ENCODE measurements around the gene DOCK7. TPM values are rescaled to one million over a fixed set of nuclear protein-coding genes. Genes with fewer than 3 reads are reported as not detected.

DOCK7 gene
- total RNA-seq, 1 experiment from 2014 or later = 43.6 TPM

DNA sequence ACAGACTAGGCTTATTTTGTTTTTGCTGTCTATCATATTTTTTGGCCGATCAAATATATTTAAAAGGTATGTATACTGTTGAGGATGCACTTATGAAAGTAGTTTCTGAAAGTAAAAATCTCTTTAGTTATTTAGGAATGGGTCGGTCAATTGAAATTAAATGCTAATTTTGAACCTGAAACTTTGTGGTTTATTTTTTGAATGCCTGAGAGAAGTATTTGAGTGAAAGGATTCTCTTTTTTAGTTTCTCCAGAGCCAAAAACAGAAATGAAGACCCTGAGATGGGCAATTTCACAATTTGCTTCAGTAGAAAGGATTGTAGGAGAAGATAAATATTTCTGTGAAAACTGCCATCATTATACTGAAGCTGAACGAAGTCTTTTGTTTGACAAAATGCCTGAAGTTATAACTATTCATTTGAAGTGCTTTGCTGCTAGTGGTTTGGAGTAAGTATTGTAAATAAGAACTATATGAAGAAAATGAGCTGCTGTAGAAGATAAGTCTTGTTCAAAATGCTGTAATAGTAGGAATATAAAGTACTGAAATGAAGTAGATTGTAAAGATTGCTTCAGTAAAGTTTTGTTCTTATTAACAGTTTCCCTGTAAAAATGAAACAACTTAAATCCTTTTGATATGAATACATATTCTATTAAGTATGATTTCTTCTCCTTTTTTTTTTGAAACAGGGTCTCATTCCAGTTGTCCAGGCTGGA is 239.8 kb downstream of the DOCK7 start:
- BruUV-seq (replicated peaks) = no TSS peak
- Mint-ChIP-seq H3K36me3 (ENCODE audit: insufficient read depth, unreplicated experiment) (peaks cover 73% of the 10 kb centered on the region), H3K4me1 (ENCODE audit: low read depth, unreplicated experiment) (no peaks in the 10 kb centered on the region), H3K27ac (ENCODE audit: unreplicated experiment) (no peak overlapping the region), H3K9me3 (ENCODE audit: unreplicated experiment) (no peaks in the 10 kb centered on the region), H3K27me3 (ENCODE audit: insufficient read depth, unreplicated experiment) (no peaks in the 10 kb centered on the region), H3K4me3 (ENCODE audit: unreplicated experiment) (no peak overlapping the region)
- intact Hi-C loops (cut with micrococcal nuclease; ENCODE audit: unreplicated experiment) = no loop called here
- CTCF ChIA-PET = no interaction called here
- no peak overlapping the region for H3K4me3 ChIP-seq (ENCODE audit: low read depth, low read length)
- no peaks in the 10 kb centered on the region for H3K4me1 ChIP-seq
- no peak for DNase-seq
- TF ChIP-seq CTCF (IDR thresholded peaks at IDR 0.05; ENCODE audit: insufficient read depth in 1 of 2, low read depth in 1 of 2, low read length in 1 of 2, severe bottlenecking in 1 of 2, unreplicated experiment in 1 of 2) = no peak
- no peaks in the 10 kb centered on the region for H3K27me3 ChIP-seq (replicated peaks; ENCODE audit: control insufficient read depth, insufficient read depth, low read length)
- POLR2A ChIA-PET = no interaction called here
- H3K36me3 ChIP-seq (ENCODE audit: control insufficient read depth, insufficient read depth, low read length) = no peaks in the 10 kb centered on the region; the same call in 1 of the 2 replicates
- H3K9me3 ChIP-seq = no peaks in the 10 kb centered on the region

DNA sequence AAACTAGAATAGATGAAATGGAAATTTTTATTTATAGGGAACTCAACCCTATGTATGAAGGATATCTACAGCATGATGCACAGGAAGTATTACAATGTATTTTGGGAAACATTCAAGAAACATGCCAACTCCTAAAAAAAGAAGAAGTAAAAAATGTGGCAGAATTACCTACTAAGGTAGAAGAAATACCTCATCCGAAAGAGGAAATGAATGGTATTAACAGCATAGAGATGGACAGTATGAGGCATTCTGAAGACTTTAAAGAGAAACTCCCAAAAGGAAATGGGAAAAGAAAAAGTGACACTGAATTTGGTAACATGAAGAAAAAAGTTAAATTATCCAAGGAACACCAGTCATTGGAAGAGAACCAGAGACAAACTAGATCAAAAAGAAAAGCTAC is 243.5 kb downstream of the DOCK7 start:
- Histone ChIP-seq H3K36me3 (ENCODE audit: control insufficient read depth, insufficient read depth, low read length) (no peaks in the 10 kb centered on the region; the same call in 1 of the 2 replicates), H3K4me1 (no peaks in the 10 kb centered on the region; the same call in 1 of the 2 replicates), H3K27me3 (replicated peaks; ENCODE audit: control insufficient read depth, insufficient read depth, low read length) (no peaks in the 10 kb centered on the region), H3K4me3 (ENCODE audit: low read depth, low read length) (no peak overlapping the region), H3K9me3 (no peaks in the 10 kb centered on the region)
- no peaks in the 10 kb centered on the region for H3K4me1 Mint-ChIP-seq (ENCODE audit: low read depth, unreplicated experiment)
- TF ChIP-seq CTCF (IDR thresholded peaks at IDR 0.05; ENCODE audit: insufficient read depth in 1 of 2, low read depth in 1 of 2, low read length in 1 of 2, severe bottlenecking in 1 of 2, unreplicated experiment in 1 of 2) = no peak
- no peak overlapping the region for H3K4me3 Mint-ChIP-seq (ENCODE audit: unreplicated experiment)
- ChIA-PET POLR2A (no interaction called here), CTCF (no interaction called here)
- BruUV-seq (replicated peaks) = no TSS peak
- H3K27me3 Mint-ChIP-seq (ENCODE audit: insufficient read depth, unreplicated experiment) = no peaks in the 10 kb centered on the region
- peaks cover 76% of the 10 kb centered on the region for H3K36me3 Mint-ChIP-seq (ENCODE audit: insufficient read depth, unreplicated experiment)
- intact Hi-C loops (cut with micrococcal nuclease; ENCODE audit: unreplicated experiment) = no loop called here
- no peaks in the 10 kb centered on the region for H3K9me3 Mint-ChIP-seq (ENCODE audit: unreplicated experiment)
- H3K27ac Mint-ChIP-seq (ENCODE audit: unreplicated experiment) = no peak overlapping the region
- no peak for DNase-seq

DNA sequence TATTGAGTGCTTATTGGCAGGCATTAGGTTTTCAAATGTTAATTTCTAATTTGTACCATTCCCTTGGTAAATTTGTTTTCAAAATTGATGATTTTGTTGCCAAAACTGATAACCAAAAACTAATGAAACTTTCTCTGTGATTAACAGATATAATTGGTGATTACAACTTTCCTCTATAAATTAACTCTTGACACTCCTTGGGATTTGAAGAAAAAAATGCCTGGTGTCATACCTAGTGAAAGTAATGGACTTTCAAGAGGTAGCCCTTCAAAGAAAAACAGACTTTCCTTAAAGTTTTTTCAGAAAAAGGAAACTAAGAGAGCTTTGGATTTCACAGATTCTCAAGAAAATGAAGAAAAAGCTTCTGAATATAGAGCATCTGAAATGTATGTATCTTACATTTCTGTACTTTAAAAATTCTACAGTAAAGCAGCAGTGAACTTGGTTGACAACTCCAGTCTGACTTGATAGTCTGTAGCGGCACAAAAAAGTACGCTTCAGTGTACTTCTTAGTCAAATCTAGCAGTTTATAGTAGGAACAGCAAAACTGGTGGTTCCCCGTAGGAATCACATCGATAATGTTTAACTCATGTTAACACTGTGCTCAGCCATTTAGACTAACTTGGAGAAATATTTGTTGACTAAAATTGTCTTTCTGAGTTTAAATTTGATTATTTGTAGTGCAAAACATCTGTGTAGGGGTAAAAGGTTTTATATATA is 248.4 kb downstream of the DOCK7 start:
- Mint-ChIP-seq H3K4me3 (ENCODE audit: unreplicated experiment) (no peak overlapping the region), H3K27ac (ENCODE audit: unreplicated experiment) (no peak overlapping the region), H3K9me3 (ENCODE audit: unreplicated experiment) (peaks cover 9% of the 10 kb centered on the region), H3K27me3 (ENCODE audit: insufficient read depth, unreplicated experiment) (no peaks in the 10 kb centered on the region), H3K36me3 (ENCODE audit: insufficient read depth, unreplicated experiment) (peaks cover 57% of the 10 kb centered on the region), H3K4me1 (ENCODE audit: low read depth, unreplicated experiment) (peaks cover 8% of the 10 kb centered on the region)
- TF ChIP-seq CTCF (IDR thresholded peaks at IDR 0.05; ENCODE audit: insufficient read depth in 1 of 2, low read depth in 1 of 2, low read length in 1 of 2, severe bottlenecking in 1 of 2, unreplicated experiment in 1 of 2) = no peak
- no peak for DNase-seq
- BruUV-seq (replicated peaks) = no TSS peak
- no peaks in the 10 kb centered on the region for H3K36me3 ChIP-seq (ENCODE audit: control insufficient read depth, insufficient read depth, low read length)
- intact Hi-C loops (cut with micrococcal nuclease; ENCODE audit: unreplicated experiment) = no loop called here
- ChIA-PET POLR2A (no interaction called here), CTCF (no interaction called here)
- H3K4me3 ChIP-seq (ENCODE audit: low read depth, low read length) = no peak overlapping the region
- H3K4me1 ChIP-seq = no peaks in the 10 kb centered on the region; the same call in none of the 2 replicates
- H3K27me3 ChIP-seq (replicated peaks; ENCODE audit: control insufficient read depth, insufficient read depth, low read length) = no peaks in the 10 kb centered on the region
- H3K9me3 ChIP-seq = no peaks in the 10 kb centered on the region
